GM19025 (cell line): Measurements from ENCODE around the gene TBATA.

ENCODE experiments used
- ATAC-seq: cut with Tn5 transposase; IDR thresholded peaks from one replicate; pipeline ENCODE4 v1.9.1; 2021; ENCODE audit warnings: mild to moderate bottlenecking, low read depth, moderate library complexity; ENCODE audit not compliant: unreplicated experiment

Gene TBATA

GRCh38 chr10:70763567-70763966 lies 21.6 kb downstream of the TBATA start:
- no peak for ATAC-seq

GRCh38 chr10:70762441-70763175 lies 22.6 kb downstream of the TBATA start:
- ATAC-seq, result no peak

GRCh38 chr10:70761727-70762350 lies 23.3 kb downstream of the TBATA start:
- no peak for ATAC-seq

GRCh38 chr10:70761031-70761601 lies 24.1 kb downstream of the TBATA start:
- no peak for ATAC-seq

- no peak for ATAC-seq
These were observed 24.8 kb downstream of the TBATA start for GRCh38 chr10:70760271-70760787.

GRCh38 chr10:70759781-70760180 lies 25.4 kb downstream of the TBATA start:
- ATAC-seq, result no peak

GRCh38 chr10:70758757-70759514 lies 26.2 kb downstream of the TBATA start:
- no peak for ATAC-seq

- no peak for ATAC-seq
These were observed 27.3 kb downstream of the TBATA start for GRCh38 chr10:70757856-70758255.

- no peak for ATAC-seq
These were observed 28.3 kb downstream of the TBATA start for GRCh38 chr10:70756700-70757360.

GRCh38 chr10:70753841-70754621 lies 31.1 kb downstream of the TBATA start:
- ATAC-seq, result no peak

GRCh38 chr10:70753026-70753663 lies 32.0 kb downstream of the TBATA start:
- ATAC-seq, result no peak

GRCh38 chr10:70752571-70752970 lies 32.6 kb downstream of the TBATA start:
- no peak for ATAC-seq

GRCh38 chr10:70751991-70752390 lies 33.2 kb downstream of the TBATA start:
- ATAC-seq, result no peak

GRCh38 chr10:70751356-70751755 lies 33.8 kb downstream of the TBATA start:
- ATAC-seq, result no peak

GRCh38 chr10:70750156-70750703 lies 34.9 kb downstream of the TBATA start:
- no peak for ATAC-seq

GRCh38 chr10:70749756-70750155 lies 35.4 kb downstream of the TBATA start:
- no peak for ATAC-seq

- no peak for ATAC-seq
These were observed 36.2 kb downstream of the TBATA start for GRCh38 chr10:70748801-70749573.

- no peak for ATAC-seq
These were observed 36.9 kb downstream of the TBATA start for GRCh38 chr10:70748305-70748704.
